ENCODE measurements around the gene M6PR.
A peak's percentile ranks its signal among the peaks of the same experiment; 100 is the strongest.

The M6PR gene

DNA sequence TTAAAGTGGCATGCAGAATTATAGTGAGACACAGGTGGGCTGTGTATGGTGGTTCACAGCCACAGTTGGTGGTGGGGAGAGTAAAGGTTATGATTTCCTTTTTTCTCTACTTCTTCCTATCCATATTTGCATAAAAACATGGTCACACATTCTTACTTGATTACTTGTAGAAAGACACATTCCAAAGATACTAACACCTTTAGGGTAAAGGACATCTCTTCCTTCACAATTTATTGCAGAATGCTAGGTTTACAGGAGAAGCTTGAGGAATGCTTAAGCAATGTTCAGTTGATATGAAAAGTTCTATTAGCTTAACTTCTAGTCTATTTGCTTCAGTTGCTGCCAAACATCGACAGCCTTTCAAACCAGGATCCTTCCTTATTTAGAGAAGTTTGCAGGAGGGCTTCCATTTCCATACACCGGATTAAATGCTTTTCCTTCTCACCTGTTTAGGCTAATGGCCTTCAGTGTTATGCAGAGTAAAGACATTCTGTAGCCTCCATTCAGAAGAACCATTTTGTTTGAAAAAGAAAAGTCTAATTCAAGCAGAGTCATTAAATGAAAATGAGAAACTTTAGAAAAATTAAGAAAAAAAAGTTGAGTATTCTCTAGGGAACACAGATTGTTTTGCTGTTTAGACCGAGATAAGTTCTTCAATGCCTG, 37.7 kb downstream of the M6PR start:
- Mint-ChIP-seq H3K27me3 (ENCODE audit: low read depth, poor library complexity) (no peaks in the 10 kb centered on the region), H3K27ac (peak overlapping the region; percentile 99), H3K36me3 (ENCODE audit: low read depth) (no peaks in the 10 kb centered on the region), H3K4me3 (peak overlapping the region; percentile 89), H3K9me3 (no peaks in the 10 kb centered on the region), H3K4me1 (peaks cover 45% of the 10 kb centered on the region)
- no peak for DNase-seq
- TF ChIP-seq, protein P1, sequence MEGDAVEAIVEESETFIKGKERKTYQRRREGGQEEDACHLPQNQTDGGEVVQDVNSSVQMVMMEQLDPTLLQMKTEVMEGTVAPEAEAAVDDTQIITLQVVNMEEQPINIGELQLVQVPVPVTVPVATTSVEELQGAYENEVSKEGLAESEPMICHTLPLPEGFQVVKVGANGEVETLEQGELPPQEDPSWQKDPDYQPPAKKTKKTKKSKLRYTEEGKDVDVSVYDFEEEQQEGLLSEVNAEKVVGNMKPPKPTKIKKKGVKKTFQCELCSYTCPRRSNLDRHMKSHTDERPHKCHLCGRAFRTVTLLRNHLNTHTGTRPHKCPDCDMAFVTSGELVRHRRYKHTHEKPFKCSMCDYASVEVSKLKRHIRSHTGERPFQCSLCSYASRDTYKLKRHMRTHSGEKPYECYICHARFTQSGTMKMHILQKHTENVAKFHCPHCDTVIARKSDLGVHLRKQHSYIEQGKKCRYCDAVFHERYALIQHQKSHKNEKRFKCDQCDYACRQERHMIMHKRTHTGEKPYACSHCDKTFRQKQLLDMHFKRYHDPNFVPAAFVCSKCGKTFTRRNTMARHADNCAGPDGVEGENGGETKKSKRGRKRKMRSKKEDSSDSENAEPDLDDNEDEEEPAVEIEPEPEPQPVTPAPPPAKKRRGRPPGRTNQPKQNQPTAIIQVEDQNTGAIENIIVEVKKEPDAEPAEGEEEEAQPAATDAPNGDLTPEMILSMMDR (IDR thresholded peaks at IDR 0.05): no peak

DNA sequence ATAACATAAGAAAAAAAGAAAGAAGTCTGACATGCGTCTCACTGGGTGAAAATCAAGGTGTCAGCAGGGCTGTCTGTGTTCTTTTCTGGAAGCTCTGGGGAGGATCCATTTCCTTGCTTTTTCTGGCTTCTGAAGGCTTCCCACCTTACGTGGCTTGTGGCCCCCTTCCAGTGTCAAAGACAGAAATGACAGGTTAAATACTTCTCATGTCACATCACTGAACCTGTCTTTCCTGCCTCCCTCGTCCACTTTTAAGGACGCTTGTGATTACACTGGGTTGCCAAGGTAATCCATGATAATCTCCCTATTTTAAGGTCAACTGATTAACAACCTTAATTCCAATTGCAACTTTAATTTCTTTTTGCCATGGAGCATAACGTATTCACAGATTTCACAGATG, 39.7 kb downstream of the M6PR start:
- no peaks in the 10 kb centered on the region for H3K27me3 Mint-ChIP-seq (ENCODE audit: low read depth, poor library complexity)

DNA sequence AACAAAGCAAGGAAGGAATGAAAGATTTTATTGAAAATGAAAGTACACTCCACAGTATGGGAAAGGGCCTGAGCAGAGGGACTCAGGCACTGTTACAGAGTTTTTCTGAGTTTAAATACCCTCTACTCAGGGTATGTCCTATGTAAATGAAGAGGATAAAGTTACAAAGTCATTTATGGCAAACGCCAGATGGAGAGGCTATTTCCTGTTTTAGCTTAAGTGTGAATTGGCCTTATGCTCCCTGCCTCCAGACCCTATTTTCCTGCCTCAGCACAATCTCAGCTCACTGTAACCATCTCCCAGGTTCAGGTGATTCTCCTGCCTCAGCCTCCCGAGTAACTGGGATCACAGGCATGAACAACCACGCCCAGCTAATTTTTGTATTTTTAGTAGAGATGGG, 41.9 kb downstream of the M6PR start:
- TF ChIP-seq, protein P1 (IDR thresholded peaks at IDR 0.05): no peak
- DNase-seq: no peak
- Mint-ChIP-seq H3K9me3 (peaks cover 4% of the 10 kb centered on the region), H3K27me3 (ENCODE audit: low read depth, poor library complexity) (no peaks in the 10 kb centered on the region), H3K36me3 (ENCODE audit: low read depth) (peaks cover 5% of the 10 kb centered on the region), H3K4me1 (peaks cover 38% of the 10 kb centered on the region), H3K4me3 (no peak overlapping the region), H3K27ac (peak overlapping the region; percentile 71)

More for the DNA sequence above, 39.7 kb downstream of the M6PR start:
- Mint-ChIP-seq H3K9me3 (no peaks in the 10 kb centered on the region), H3K4me3 (no peak overlapping the region), H3K4me1 (peaks cover 55% of the 10 kb centered on the region), H3K27ac (no peak overlapping the region), H3K36me3 (ENCODE audit: low read depth) (no peaks in the 10 kb centered on the region)
- no peak for DNase-seq
- TF ChIP-seq, protein P1 (IDR thresholded peaks at IDR 0.05): no peak

DNA sequence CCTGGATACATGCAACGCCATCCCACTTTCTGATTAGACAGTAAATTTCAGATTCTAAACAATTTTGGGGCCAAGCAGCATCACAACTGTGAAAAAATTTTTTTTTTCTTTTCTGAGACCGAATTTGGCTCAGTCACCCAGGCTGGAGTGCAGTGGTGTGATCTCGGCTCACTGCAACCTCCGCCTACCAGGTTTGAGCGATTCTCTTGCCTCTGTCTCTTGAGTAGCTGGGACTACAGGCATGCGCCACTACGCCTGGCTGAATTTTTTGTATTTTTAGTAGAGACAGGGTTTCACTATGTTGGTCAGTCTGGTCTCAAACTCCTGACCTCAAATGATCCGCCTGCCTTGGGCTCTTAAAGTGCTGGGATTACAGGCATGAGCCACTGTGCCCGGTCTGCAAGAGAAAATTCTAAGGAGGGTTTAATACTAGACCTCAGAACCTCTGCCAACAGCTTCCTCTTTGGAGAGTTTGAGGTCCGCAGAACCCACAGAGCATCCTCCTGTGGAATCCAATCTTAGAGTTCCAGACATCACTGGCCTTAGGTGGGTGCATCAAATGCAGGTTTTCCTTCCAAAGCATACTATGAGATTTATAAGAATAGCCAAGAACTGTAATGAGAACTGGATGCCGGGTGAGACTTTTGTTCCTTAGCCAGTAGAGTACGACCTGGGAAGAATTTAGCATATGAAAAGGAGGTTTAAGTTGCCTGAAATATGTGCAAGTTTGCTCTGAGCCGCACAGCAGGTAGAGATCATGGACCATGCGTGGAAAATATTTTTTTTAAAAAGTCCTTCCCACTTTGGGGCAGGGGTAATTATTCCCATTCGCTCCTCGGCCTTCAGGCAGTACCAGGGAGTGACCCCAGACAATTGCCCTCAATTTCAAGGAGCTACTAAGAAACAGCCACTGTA, 42.9 kb downstream of the M6PR start:
- peaks cover 7% of the 10 kb centered on the region for H3K9me3 Mint-ChIP-seq
- H3K4me1 Mint-ChIP-seq: peaks cover 28% of the 10 kb centered on the region
- H3K4me3 Mint-ChIP-seq: no peak overlapping the region
- DNase-seq: no peak
- peak overlapping the region; percentile 32 for H3K27ac Mint-ChIP-seq
- TF ChIP-seq, protein P1 (IDR thresholded peaks at IDR 0.05): no peak
- H3K36me3 Mint-ChIP-seq (ENCODE audit: low read depth): peaks cover 8% of the 10 kb centered on the region
- no peaks in the 10 kb centered on the region for H3K27me3 Mint-ChIP-seq (ENCODE audit: low read depth, poor library complexity)

DNA sequence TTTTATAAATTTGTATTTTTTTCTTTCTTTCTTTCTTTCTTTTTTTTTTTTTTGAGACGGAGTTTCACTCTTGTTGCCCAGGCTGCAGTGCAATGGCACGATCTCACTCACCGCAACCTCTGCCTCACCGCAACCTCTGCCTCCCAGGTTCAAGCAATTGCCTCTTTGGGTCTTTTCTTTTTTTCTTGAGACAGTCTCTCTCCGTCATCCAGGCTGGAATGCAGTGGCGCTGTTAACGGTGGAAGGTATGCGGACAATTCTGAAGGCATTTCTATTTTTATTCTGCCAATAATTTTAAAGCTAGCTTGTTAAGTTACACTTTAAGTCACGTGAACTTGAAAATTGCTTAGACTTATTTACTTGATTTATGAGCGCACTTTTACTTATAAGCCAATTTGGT, 43.9 kb downstream of the M6PR start:
- TF ChIP-seq, protein P1 (IDR thresholded peaks at IDR 0.05): no peak
- H3K4me1 Mint-ChIP-seq: peaks cover 21% of the 10 kb centered on the region
- peak overlapping the region; percentile 32 for H3K27ac Mint-ChIP-seq
- H3K4me3 Mint-ChIP-seq: no peak overlapping the region
- peaks cover 8% of the 10 kb centered on the region for H3K36me3 Mint-ChIP-seq (ENCODE audit: low read depth)
- peaks cover 12% of the 10 kb centered on the region for H3K9me3 Mint-ChIP-seq
- no peak for DNase-seq
- no peaks in the 10 kb centered on the region for H3K27me3 Mint-ChIP-seq (ENCODE audit: low read depth, poor library complexity)
